Activated T-cell treated with anti-CD3 and anti-CD28 coated beads, Interleukin-2, amount 50 U/mL, for 72 hours (primary cell): ENCODE measurements around the gene ONECUT3. TPM values are rescaled to one million over a fixed set of nuclear protein-coding genes. Genes with fewer than 3 reads are reported as not detected.

Experiments
- ATAC-seq, 2 donors: fragments of 150-1000 bp; cut with Tn5 transposase; replicated peaks in 1 of 2; 2 replicates each; pipeline ENCODE4 v1.10.0; 2021; ENCODE audit warnings: moderate library complexity in 2 of 2, mild to moderate bottlenecking in 1 of 2
- DNase-seq, 2 donors: peaks; one replicate each; pipeline ENCODE4 v3.0.0; 2021 to 2022; ENCODE audit warnings: mixed read lengths in 1 of 2
- H3K27ac Mint-ChIP-seq: one replicate; pipeline ENCODE4 v1.8.0; 2022; ENCODE audit warnings: mild to moderate bottlenecking, moderate library complexity, mixed read lengths
- H3K27me3 Mint-ChIP-seq: one replicate; pipeline ENCODE4 v1.8.0; 2022; ENCODE audit warnings: low read depth, mixed read lengths
- H3K36me3 Mint-ChIP-seq, 2 donors: one replicate each; pipeline ENCODE4 v1.8.0; 2022; ENCODE audit warnings: mixed read lengths in 2 of 2, mild to moderate bottlenecking in 1 of 2; ENCODE audit not compliant: insufficient read depth in 2 of 2
- H3K4me1 Mint-ChIP-seq: one replicate; pipeline ENCODE4 v1.8.0; 2022; ENCODE audit warnings: low read depth, mixed read lengths
- H3K4me3 Mint-ChIP-seq, 2 donors: one replicate each; pipeline ENCODE4 v1.8.0; 2022; ENCODE audit warnings: mild to moderate bottlenecking in 2 of 2, mixed read lengths in 2 of 2, moderate library complexity in 2 of 2
- H3K9me3 Mint-ChIP-seq, 2 donors: one replicate each; pipeline ENCODE4 v1.8.0; 2022; ENCODE audit warnings: mixed read lengths in 2 of 2
- total RNA-seq, 2 donors: library from RNA; stranded (reverse); gene quantifications; one replicate each; pipeline ENCODE4 v1.2.3, GENCODE V29; 2022

ONECUT3 gene
- total RNA-seq, 2 donors from 2014 or later: not detected

DNA sequence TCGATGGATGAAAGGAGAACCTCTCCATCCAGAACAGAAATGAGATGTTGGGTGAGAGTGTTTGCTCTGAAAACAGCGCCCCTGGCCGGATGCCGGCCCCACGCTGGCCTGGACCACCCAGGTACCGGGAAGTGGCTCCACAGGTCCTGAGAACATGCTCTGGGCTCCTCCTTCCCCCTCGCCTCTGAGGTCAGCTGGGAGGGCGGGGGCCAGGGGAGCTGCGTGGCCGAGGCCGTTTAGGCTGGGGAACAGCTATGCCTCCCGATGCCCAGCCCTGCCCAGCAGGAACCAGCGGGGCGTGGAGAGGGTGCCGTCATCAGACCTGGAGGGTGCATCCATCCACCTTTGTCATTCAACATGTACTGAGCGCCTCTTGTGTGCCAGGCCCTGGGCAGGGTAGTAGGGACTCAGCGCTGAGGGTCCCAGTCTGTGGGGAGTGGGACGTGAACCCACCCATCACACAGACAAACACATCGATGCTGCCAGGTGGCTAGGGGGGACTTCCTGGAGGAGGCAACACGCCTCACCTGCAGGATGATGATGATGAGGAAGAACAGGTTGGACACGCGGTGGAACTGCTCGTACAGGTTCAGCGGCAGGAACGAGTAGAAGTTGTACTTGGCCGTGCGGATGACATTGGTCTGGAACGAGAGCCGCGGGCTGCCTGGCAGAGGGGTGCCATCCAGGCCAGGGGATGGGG, 54.5 kb downstream of the ONECUT3 start:
- Mint-ChIP-seq H3K36me3 (no peaks in the 10 kb centered on the region), H3K9me3 (no peaks in the 10 kb centered on the region), H3K4me1 (peaks cover 13% of the 10 kb centered on the region), H3K4me3 (no peak overlapping the region), H3K27me3 (no peaks in the 10 kb centered on the region), H3K27ac (no peak overlapping the region)
- ATAC-seq (no peak), DNase-seq (no peak)

DNA sequence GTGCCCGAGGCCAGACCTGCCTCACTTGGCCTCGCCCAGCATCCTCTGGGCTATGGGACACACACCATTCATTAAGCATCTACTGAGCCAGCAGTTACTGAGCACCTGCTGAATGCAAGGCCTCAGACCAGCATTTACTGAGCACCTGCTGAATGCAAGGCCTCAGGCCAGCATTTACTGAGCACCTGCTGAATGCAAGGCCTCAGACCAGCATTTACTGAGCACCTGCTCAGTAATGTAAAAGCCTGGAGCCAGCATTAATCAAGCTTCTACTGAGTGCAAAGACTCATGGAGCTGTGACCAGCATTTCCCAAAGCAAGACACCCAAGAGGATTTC, 55.1 kb downstream of the ONECUT3 start:
- no peaks in the 10 kb centered on the region for H3K27me3 Mint-ChIP-seq
- DNase-seq: no peak
- ATAC-seq: no peak
- no peak overlapping the region for H3K27ac Mint-ChIP-seq
- no peaks in the 10 kb centered on the region for H3K36me3 Mint-ChIP-seq
- H3K9me3 Mint-ChIP-seq: no peaks in the 10 kb centered on the region
- H3K4me1 Mint-ChIP-seq: peaks cover 17% of the 10 kb centered on the region
- no peak overlapping the region for H3K4me3 Mint-ChIP-seq

DNA sequence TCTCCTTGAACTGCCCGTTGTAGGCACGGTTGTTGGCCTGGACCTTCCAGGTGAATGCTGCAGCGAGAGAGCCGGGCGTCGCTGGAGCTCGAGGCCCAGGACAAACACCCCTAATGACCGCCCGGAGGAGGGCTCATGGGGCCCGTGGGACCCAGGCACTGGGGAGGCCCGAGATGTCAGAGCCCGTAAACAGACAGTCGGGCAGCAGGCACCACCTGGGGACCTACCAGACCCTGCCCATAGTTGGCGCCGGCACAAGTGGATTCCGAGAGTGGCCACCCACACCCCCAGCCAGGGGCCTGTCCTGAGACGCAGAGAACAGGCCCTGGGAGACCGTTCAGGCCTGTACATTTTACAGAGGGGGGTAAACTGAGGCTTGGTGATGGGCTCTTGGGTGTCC, 56.4 kb downstream of the ONECUT3 start:
- DNase-seq: no peak
- no peaks in the 10 kb centered on the region for H3K36me3 Mint-ChIP-seq
- peaks cover 17% of the 10 kb centered on the region for H3K4me1 Mint-ChIP-seq
- no peak overlapping the region for H3K27ac Mint-ChIP-seq
- ATAC-seq: no peak
- no peaks in the 10 kb centered on the region for H3K27me3 Mint-ChIP-seq
- H3K9me3 Mint-ChIP-seq: no peaks in the 10 kb centered on the region
- H3K4me3 Mint-ChIP-seq: no peak overlapping the region

DNA sequence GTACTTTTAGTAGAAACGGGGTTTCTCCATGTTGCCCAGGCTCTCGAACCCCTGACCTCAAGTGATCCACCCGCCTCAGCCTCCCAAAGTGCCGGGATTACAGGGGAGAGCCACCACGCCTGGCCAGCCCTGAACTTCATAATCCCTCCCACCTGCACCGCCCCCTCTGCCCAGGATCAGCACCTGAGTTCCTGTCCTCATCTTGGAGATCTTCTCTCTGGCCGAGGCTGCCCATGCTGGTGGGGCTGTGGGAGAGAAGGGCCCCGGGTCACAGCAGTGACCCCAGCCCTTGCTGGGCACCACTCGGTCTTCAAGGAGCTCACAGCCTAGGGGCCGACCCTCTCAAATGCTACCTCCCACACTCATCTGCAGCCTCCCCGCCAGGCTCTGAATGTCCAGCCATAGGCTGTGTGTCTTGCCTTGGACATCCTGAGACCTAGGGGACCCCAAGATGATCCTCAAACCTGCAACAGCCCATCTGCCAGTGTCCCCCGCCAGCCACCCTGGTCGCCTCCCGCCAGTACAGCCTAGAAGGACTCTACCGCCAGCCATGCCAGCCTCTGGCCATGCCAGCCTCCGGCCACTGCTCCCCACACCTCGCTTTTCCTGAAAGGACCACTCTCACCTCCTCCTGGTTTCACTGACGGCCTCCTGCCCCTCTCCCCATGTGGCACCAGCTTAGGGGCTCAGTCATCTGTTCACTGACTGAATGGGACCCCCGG, 57.3 kb downstream of the ONECUT3 start:
- Mint-ChIP-seq H3K9me3 (no peaks in the 10 kb centered on the region), H3K27me3 (no peaks in the 10 kb centered on the region), H3K4me1 (peaks cover 17% of the 10 kb centered on the region)

GRCh38 chr19:1811472-1811894, 58.2 kb downstream of the ONECUT3 start:
- Mint-ChIP-seq H3K4me3 (peak overlapping the region; percentile 79 to 95), H3K27ac (no peak overlapping the region), H3K36me3 (no peaks in the 10 kb centered on the region), H3K9me3 (no peaks in the 10 kb centered on the region), H3K4me1 (peaks cover 17% of the 10 kb centered on the region), H3K27me3 (no peaks in the 10 kb centered on the region)
- DNase-seq: peak; percentile 61 to 70
- ATAC-seq: peak in 1 of 2 donors; percentile 11

More for the DNA sequence above, 57.3 kb downstream of the ONECUT3 start:
- Mint-ChIP-seq H3K36me3 (no peaks in the 10 kb centered on the region), H3K27ac (no peak overlapping the region), H3K4me3 (peak overlapping the region in 1 of 2 donors; percentile 95)
- ATAC-seq: no peak
- no peak for DNase-seq

DNA sequence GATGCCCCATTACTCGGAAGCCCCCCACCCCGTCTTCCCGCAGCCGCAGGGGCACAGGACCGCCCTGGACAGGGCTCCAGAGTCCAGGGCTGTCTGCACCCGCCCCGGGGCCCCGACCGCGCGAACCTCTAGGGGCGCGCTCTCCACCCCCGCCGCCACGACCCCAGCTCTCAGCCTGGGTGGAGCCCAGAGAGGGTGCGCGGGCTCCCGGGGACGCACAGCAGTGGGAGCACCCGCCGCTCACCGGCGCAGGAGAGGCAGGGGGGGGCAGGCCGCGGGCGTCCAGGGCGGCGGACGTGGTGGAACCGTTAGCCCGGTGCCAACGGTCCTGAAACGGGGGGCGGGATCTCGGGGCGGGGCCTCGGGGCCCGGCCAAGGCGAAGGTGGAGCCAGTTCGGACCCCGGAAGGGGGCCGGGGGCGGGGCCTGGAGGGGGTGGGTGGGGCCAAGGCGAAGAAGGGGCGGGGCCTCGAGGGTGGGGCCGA, 58.7 kb downstream of the ONECUT3 start, which contains the start of gene ATP8B3:
ATP8B3 (minus strand) TSS at position 335 of the 484 bp plus-strand sequence. CDS start 540 bp downstream, outside the sequence.
- Mint-ChIP-seq H3K4me1 (peaks cover 17% of the 10 kb centered on the region), H3K9me3 (no peaks in the 10 kb centered on the region), H3K27me3 (no peaks in the 10 kb centered on the region), H3K36me3 (no peaks in the 10 kb centered on the region), H3K27ac (peak within 1 kb of the TSS; percentile 43), H3K4me3 (peak within 1 kb of the TSS; percentile 79 to 95)
- DNase-seq: no peak
- peak; percentile 24 to 26 for ATAC-seq

- peak overlapping the region; percentile 43 for H3K27ac Mint-ChIP-seq
These were observed 59.3 kb downstream of the ONECUT3 start for GRCh38 chr19:1812426-1813191.

GRCh38 chr19:1813192-1814182, 60.2 kb downstream of the ONECUT3 start:
- ATAC-seq: no peak
- Mint-ChIP-seq H3K27ac (peak overlapping the region; percentile 35), H3K4me1 (peaks cover 17% of the 10 kb centered on the region), H3K9me3 (no peaks in the 10 kb centered on the region), H3K4me3 (peak overlapping the region; percentile 79 to 95), H3K36me3 (no peaks in the 10 kb centered on the region), H3K27me3 (no peaks in the 10 kb centered on the region)
- DNase-seq: no peak

More at GRCh38 chr19:1812426-1813191, 59.3 kb downstream of the ONECUT3 start:
- H3K9me3 Mint-ChIP-seq: no peaks in the 10 kb centered on the region
- peak; percentile 89 to 90 for ATAC-seq
- H3K27me3 Mint-ChIP-seq: no peaks in the 10 kb centered on the region
- no peaks in the 10 kb centered on the region for H3K36me3 Mint-ChIP-seq
- peaks cover 17% of the 10 kb centered on the region for H3K4me1 Mint-ChIP-seq
- H3K4me3 Mint-ChIP-seq: peak overlapping the region; percentile 79 to 95
- peak; percentile 90 to 95 for DNase-seq

DNA sequence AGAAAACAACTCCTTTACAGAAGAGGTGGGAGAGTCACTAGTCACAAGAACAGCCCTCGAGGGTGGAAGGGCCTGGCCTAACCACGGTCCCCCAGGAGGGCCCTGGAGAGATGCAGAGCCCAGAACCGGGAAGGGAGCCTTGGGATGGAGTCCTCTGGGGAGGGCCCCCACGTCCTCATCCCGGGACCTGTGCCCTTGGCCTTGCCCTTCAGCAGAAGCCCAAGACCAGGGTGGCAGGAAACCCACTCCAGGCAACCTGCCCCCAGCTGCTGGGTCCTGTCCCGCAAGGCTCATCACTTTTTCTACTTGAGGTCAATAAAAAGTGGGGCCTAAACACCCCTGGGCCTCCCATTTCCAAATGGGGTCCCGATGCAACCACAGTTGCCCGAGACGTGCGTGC, 61.1 kb downstream of the ONECUT3 start:
- Mint-ChIP-seq H3K4me1 (peaks cover 17% of the 10 kb centered on the region), H3K9me3 (no peaks in the 10 kb centered on the region), H3K27ac (no peak overlapping the region), H3K4me3 (no peak overlapping the region), H3K27me3 (no peaks in the 10 kb centered on the region), H3K36me3 (no peaks in the 10 kb centered on the region)
- ATAC-seq (no peak), DNase-seq (no peak)

DNA sequence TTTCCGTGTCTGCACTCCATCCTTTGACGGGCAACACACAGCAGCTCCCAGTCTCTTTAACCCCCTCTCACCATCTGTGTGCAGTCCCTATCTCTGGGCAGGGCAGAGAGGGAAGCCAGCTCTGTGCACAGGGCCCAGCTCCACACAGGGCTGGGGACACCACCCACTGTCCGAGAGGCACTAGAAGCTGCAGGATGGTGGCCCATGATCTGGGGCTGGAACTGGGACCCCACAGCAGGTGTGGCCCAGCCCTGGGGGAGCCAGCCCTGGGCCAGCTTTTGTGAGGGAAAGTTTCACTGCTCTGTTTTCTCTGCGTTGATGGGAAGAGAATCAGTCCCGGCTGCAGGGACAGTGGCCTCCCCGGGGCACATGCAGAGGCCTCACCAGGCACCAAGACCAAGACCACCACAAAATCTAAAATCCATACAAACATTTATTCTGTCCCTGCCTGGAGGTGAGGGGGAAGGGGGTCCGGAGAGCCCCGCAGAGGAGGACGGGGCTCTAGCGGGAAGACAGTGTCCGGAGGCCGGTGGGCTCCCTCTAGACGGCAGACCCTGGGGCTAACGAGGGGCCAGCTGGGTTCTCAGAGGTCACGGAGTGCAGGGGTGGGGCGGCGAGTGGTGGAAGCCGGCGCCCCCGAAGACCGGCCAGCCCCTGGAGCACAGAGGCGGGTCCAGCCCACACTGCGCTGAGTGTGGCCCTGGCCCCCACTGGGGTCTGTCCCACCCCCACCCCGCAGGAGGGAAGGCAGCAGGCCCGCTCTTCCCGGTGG, 61.7 kb downstream of the ONECUT3 start:
- H3K27me3 Mint-ChIP-seq: no peaks in the 10 kb centered on the region
- no peak for ATAC-seq
- H3K27ac Mint-ChIP-seq: no peak overlapping the region
- H3K36me3 Mint-ChIP-seq: no peaks in the 10 kb centered on the region
- H3K9me3 Mint-ChIP-seq: no peaks in the 10 kb centered on the region
- H3K4me1 Mint-ChIP-seq: peaks cover 17% of the 10 kb centered on the region
- no peak overlapping the region for H3K4me3 Mint-ChIP-seq
- no peak for DNase-seq

DNA sequence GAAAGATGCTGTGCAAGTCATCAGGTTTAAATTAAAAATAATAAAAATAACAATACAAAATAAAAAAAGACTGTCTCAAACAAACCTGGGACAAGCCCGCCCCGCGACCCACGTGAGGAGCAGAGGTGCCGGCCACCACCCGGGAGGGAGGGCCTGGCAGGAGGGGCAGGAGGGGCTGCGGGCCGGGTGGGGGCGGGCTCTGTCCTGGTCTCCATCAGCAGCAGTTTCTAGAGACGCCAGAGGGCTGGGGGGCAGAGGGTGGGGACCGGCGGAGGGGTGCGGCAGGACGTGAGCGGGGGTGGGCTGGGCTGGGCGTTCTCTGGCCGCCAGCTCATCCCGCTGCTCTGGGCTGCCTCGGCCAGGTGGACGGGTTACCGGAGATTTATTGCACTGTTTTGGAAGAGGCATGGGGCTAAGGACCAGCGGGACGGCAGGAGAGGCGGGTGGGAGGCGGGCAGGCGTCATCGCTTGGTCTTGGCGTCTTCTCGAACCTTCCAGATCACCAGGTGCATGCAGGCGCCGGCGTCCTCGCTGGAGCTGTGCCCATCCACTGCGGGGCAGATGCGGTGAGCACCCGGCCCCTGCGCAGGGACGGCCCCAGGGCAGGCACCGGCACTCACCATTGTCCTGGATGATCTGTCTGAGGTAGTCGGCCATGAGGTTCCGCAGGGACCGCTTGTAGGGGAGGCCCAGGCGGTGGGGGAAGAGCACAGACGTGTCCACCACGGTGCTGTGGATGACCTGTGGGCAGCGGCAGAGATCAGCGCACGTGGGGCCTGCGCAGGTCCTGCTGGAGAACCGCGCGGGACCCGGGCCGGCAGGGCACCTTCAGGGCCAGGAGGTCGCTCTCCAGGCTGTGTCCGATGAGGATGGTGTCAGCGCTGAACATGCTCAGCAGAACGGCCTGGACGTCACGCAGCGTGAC, 62.6 kb downstream of the ONECUT3 start:
- no peaks in the 10 kb centered on the region for H3K27me3 Mint-ChIP-seq
- peaks cover 0 to 4% of the 10 kb centered on the region in 2 donors for H3K36me3 Mint-ChIP-seq
- peaks cover 17% of the 10 kb centered on the region for H3K4me1 Mint-ChIP-seq
- DNase-seq: no peak
- no peak overlapping the region for H3K4me3 Mint-ChIP-seq
- no peak overlapping the region for H3K27ac Mint-ChIP-seq
- no peaks in the 10 kb centered on the region for H3K9me3 Mint-ChIP-seq
- no peak for ATAC-seq
